H9 (cell line): Measurements from ENCODE around the gene ADRB1. TPM values are rescaled to one million over a fixed set of nuclear protein-coding genes. Genes with fewer than 3 reads are reported as not detected.

Experiments
- DNase-seq: peaks from one replicate; pipeline ENCODE4 v3.0.0-alpha.2; 2017
- H2AFZ ChIP-seq: one replicate; pipeline ENCODE4 v1.6.1; 2013; ENCODE audit warnings: mild to moderate bottlenecking, low read length, control low read depth, moderate library complexity
- H2AK5ac ChIP-seq: 2 replicates; pipeline ENCODE4 v1.6.1; 2013; ENCODE audit warnings: low read length, control low read depth, mixed read lengths; ENCODE audit not compliant: insufficient read length
- H2BK120ac ChIP-seq: one replicate; pipeline ENCODE4 v1.6.1; 2013; ENCODE audit warnings: low read depth, mild to moderate bottlenecking, low read length, control low read depth, inconsistent platforms; ENCODE audit not compliant: poor library complexity, severe bottlenecking
- H2BK12ac ChIP-seq: 2 replicates; pipeline ENCODE4 v1.6.1; 2013; ENCODE audit warnings: low read length, control low read depth, mixed read lengths, low read depth; ENCODE audit not compliant: insufficient read length
- H2BK15ac ChIP-seq: 2 replicates; pipeline ENCODE4 v1.6.1; 2013; ENCODE audit warnings: low read depth, low read length, control low read depth
- H2BK20ac ChIP-seq: one replicate; pipeline ENCODE4 v1.6.1; 2013; ENCODE audit warnings: low read depth, mild to moderate bottlenecking, low read length, control low read depth, inconsistent platforms; ENCODE audit not compliant: poor library complexity, severe bottlenecking
- H2BK5ac ChIP-seq: 2 replicates; pipeline ENCODE4 v1.6.1; 2013; ENCODE audit warnings: low read length, control low read depth, mixed read lengths; ENCODE audit not compliant: insufficient read length
- H3K14ac ChIP-seq: 2 replicates; pipeline ENCODE4 v1.6.1; 2013; ENCODE audit warnings: low read length, control low read depth; ENCODE audit not compliant: insufficient read depth
- H3K18ac ChIP-seq: 2 replicates; pipeline ENCODE4 v1.6.1; 2013; ENCODE audit warnings: low read depth, mild to moderate bottlenecking, mixed read lengths, low read length, control low read depth; ENCODE audit not compliant: insufficient read length
- H3K23ac ChIP-seq: 2 replicates; pipeline ENCODE4 v1.6.1; 2013; ENCODE audit warnings: low read length, control low read depth, mixed read lengths, low read depth; ENCODE audit not compliant: insufficient read length
- H3K23me2 ChIP-seq: 2 replicates; pipeline ENCODE4 v1.6.1; 2013; ENCODE audit warnings: low read depth, mild to moderate bottlenecking, mixed read lengths, low read length, control low read depth; ENCODE audit not compliant: insufficient read length, poor library complexity, severe bottlenecking
- H3K27ac ChIP-seq: 2 replicates; pipeline ENCODE4 v1.5.1; 2013; ENCODE audit warnings: low read length, control low read depth, mixed read lengths, low read depth; ENCODE audit not compliant: insufficient read length
- H3K27me3 ChIP-seq: 2 replicates; pipeline ENCODE4 v1.6.1; 2013; ENCODE audit warnings: low read length, control low read depth, inconsistent platforms; ENCODE audit not compliant: insufficient read depth
- H3K4ac ChIP-seq: 2 replicates; pipeline ENCODE4 v1.6.1; 2013; ENCODE audit warnings: low read depth, mild to moderate bottlenecking, control low read depth, inconsistent platforms, low read length, moderate library complexity
- H3K4me1 ChIP-seq: 2 replicates; pipeline ENCODE4 v1.6.1; 2013; ENCODE audit warnings: low read length, control low read depth, inconsistent platforms; ENCODE audit not compliant: insufficient read depth
- H3K4me2 ChIP-seq: 2 replicates; pipeline ENCODE4 v1.6.1; 2013; ENCODE audit warnings: low read length, control low read depth, mixed read lengths; ENCODE audit not compliant: insufficient read length, insufficient read depth
- H3K56ac ChIP-seq: 2 replicates; pipeline ENCODE4 v1.6.1; 2013; ENCODE audit warnings: low read depth, mild to moderate bottlenecking, mixed read lengths, low read length, control low read depth; ENCODE audit not compliant: insufficient read length
- H3K79me1 ChIP-seq: 2 replicates; pipeline ENCODE4 v1.6.1; 2013; ENCODE audit warnings: low read depth, mild to moderate bottlenecking, moderate library complexity, low read length, control low read depth, inconsistent platforms; ENCODE audit not compliant: insufficient read depth, poor library complexity, severe bottlenecking
- H3K79me2 ChIP-seq: 2 replicates; pipeline ENCODE4 v1.6.1; 2013; ENCODE audit warnings: low read length, control low read depth, inconsistent platforms; ENCODE audit not compliant: insufficient read depth
- H3K9ac ChIP-seq: 2 replicates; pipeline ENCODE4 v1.6.1; 2013; ENCODE audit warnings: low read length, control low read depth, mixed read lengths; ENCODE audit not compliant: insufficient read length; ENCODE audit errors: extremely low read depth
- H3K9me3 ChIP-seq: one replicate; pipeline ENCODE4 v1.6.1; 2013; ENCODE audit warnings: low read depth, low read length, inconsistent platforms; ENCODE audit not compliant: control insufficient read depth
- H3T11ph ChIP-seq: one replicate; pipeline ENCODE4 v1.6.1; 2013; ENCODE audit warnings: mild to moderate bottlenecking, low read length, control low read depth, inconsistent platforms
- H4K20me1 ChIP-seq: one replicate; pipeline ENCODE4 v1.6.1; 2013; ENCODE audit not compliant: control insufficient read depth, insufficient read length, insufficient read depth
- H4K5ac ChIP-seq: 2 replicates; pipeline ENCODE4 v1.6.1; 2013; ENCODE audit warnings: low read depth, mild to moderate bottlenecking, mixed read lengths, low read length, control low read depth; ENCODE audit not compliant: insufficient read length
- H4K8ac ChIP-seq: replicated peaks from 2 replicates; pipeline ENCODE4 v1.6.1; 2013; ENCODE audit warnings: low read length, control low read depth, mixed read lengths, low read depth; ENCODE audit not compliant: insufficient read length
- H4K91ac ChIP-seq: 2 replicates; pipeline ENCODE4 v1.6.1; 2013; ENCODE audit warnings: low read depth, mild to moderate bottlenecking, moderate library complexity, mixed read lengths, low read length, control low read depth; ENCODE audit not compliant: insufficient read length
- H3K27ac Mint-ChIP-seq, 3 experiments: 2 replicates in 2 of 3; 3 replicates in 1 of 3; pipeline ENCODE4 v1.8.0; 2020 to 2021; ENCODE audit warnings: mixed read lengths in 3 of 3, mild to moderate bottlenecking in 1 of 3, moderate library complexity in 1 of 3
- H3K27me3 Mint-ChIP-seq: 2 replicates; pipeline ENCODE4 v1.8.0; 2021; ENCODE audit warnings: low read depth, mild to moderate bottlenecking, moderate library complexity, mixed read lengths
- H3K36me3 Mint-ChIP-seq, 3 experiments: 2 replicates in 2 of 3; 3 replicates in 1 of 3; pipeline ENCODE4 v1.8.0; 2020 to 2021; ENCODE audit warnings: low read depth in 3 of 3, mixed read lengths in 3 of 3; ENCODE audit not compliant: insufficient read depth in 1 of 3
- H3K4me1 Mint-ChIP-seq, 2 experiments: 2 replicates each; pipeline ENCODE4 v1.8.0; 2020; ENCODE audit warnings: mixed read lengths in 2 of 2
- H3K4me3 Mint-ChIP-seq, 2 experiments: 2 replicates in 1 of 2; 3 replicates in 1 of 2; pipeline ENCODE4 v1.8.0; 2020 to 2021; ENCODE audit warnings: mild to moderate bottlenecking in 2 of 2, mixed read lengths in 2 of 2, moderate library complexity in 1 of 2
- H3K9me3 Mint-ChIP-seq, 2 experiments: 2 replicates in 1 of 2; 3 replicates in 1 of 2; pipeline ENCODE4 v1.8.0; 2020; ENCODE audit warnings: mild to moderate bottlenecking in 2 of 2, mixed read lengths in 2 of 2, moderate library complexity in 1 of 2
- CTCF ChIP-seq: fragments of 200-600 bp; sonication (generic); conservative IDR thresholded peaks from 3 replicates; pipeline ENCODE4 v1.8.0; 2021; ENCODE audit warnings: antibody characterized with exemption, mild to moderate bottlenecking
- WGBS: extraction: QIAGEN DNeasy Blood & Tissue Kit; methylation state at CpG from one replicate; pipeline ENCODE4 v1.1.7; 2013; ENCODE audit warnings: missing lambda C conversion rate, low lambda C conversion rate, mixed read lengths; ENCODE audit not compliant: insufficient read length; ENCODE audit errors: extremely low coverage; 5-methylcytosine and 5-hydroxymethylcytosine counted together
- total RNA-seq: library from RNA; stranded (reverse); gene quantifications from 2 replicates; pipeline ENCODE4 v1.2.1, GENCODE V29; 2021

ADRB1 gene
- total RNA-seq, 1 experiment from 2014 or later, result 0.13 TPM

- DNase-seq, result no peak
- Histone ChIP-seq H3K14ac (no peak overlapping the region), H4K91ac (no peak overlapping the region), H3T11ph (no peak overlapping the region), H2BK15ac (no peak overlapping the region), H4K20me1 (no peaks in the 10 kb centered on the region), H3K9ac (no peak overlapping the region), H2BK12ac (no peak overlapping the region), H2AFZ (no peak overlapping the region), H3K23ac (no peak overlapping the region), H4K5ac (no peak overlapping the region), H2BK5ac (no peak overlapping the region), H3K9me3 (no peaks in the 10 kb centered on the region), H3K27ac (no peak overlapping the region), H3K56ac (no peak overlapping the region), H2BK20ac (no peak overlapping the region), H2BK120ac (no peak overlapping the region), H3K23me2 (no peaks in the 10 kb centered on the region), H4K8ac (no peak overlapping the region), H3K4ac (no peak overlapping the region), H3K79me1 (no peaks in the 10 kb centered on the region), H2AK5ac (no peak overlapping the region), H3K4me2 (no peak overlapping the region), H3K79me2 (no peaks in the 10 kb centered on the region), H3K27me3 (no peaks in the 10 kb centered on the region; the same call in 1 of the 2 replicates), H3K4me1 (no peaks in the 10 kb centered on the region), H3K18ac (no peak overlapping the region)
- Mint-ChIP-seq H3K4me3 (no peak overlapping the region), H3K36me3 (no peaks in the 10 kb centered on the region), H3K4me1 (no peaks in the 10 kb centered on the region), H3K27ac (no peak overlapping the region), H3K9me3 (no peaks in the 10 kb centered on the region), H3K27me3 (peaks cover 10% of the 10 kb centered on the region; the same call in 1 of the 2 replicates)
- no CpG with 5 or more reads among the region's 3 CpGs for WGBS
- TF ChIP-seq CTCF, result no peak
Measured at GRCh38 chr10:114033566-114033965, 10.1 kb upstream of the ADRB1 start.
